C4-2B (cell line): ENCODE results near the gene JAKMIP2.

ENCODE experiments used
- H3K27ac ChIP-seq: fragments of 450-650 bp; 2 replicates; pipeline ENCODE4 v1.5.1; 2017
- ZFX ChIP-seq: fragments of 450-650 bp; IDR thresholded peaks from 2 replicates; pipeline ENCODE4 v1.6.1; 2017
- TF ChIP-seq, protein P1 (sequence below): fragments of 450-650 bp; conservative IDR thresholded peaks from 2 replicates; pipeline ENCODE4 v1.5.1; 2017; ENCODE audit warnings: mild to moderate bottlenecking

The JAKMIP2 gene

DNA sequence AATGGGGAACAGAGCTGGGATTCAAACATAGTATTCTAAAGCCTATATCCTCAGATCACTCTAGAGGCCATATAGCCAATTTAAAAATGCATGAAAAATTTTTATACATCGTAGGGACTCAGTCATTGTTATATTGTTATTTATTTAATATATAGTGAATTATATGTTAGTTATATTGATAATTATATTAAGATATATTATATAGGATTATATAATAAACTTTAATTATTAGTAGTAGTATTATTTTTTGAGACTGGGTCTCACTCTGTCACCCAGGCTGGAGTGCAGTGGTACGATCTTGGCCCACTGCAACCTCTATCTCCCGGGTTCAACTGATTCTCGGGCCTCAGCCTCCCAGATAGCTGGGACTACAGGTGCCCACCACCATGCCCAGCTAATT lies 206.9 kb downstream of the JAKMIP2 start:
- TF ChIP-seq, protein P1, sequence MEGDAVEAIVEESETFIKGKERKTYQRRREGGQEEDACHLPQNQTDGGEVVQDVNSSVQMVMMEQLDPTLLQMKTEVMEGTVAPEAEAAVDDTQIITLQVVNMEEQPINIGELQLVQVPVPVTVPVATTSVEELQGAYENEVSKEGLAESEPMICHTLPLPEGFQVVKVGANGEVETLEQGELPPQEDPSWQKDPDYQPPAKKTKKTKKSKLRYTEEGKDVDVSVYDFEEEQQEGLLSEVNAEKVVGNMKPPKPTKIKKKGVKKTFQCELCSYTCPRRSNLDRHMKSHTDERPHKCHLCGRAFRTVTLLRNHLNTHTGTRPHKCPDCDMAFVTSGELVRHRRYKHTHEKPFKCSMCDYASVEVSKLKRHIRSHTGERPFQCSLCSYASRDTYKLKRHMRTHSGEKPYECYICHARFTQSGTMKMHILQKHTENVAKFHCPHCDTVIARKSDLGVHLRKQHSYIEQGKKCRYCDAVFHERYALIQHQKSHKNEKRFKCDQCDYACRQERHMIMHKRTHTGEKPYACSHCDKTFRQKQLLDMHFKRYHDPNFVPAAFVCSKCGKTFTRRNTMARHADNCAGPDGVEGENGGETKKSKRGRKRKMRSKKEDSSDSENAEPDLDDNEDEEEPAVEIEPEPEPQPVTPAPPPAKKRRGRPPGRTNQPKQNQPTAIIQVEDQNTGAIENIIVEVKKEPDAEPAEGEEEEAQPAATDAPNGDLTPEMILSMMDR, result no peak
- no peak for TF ChIP-seq ZFX
- H3K27ac ChIP-seq, result no peak overlapping the region

DNA sequence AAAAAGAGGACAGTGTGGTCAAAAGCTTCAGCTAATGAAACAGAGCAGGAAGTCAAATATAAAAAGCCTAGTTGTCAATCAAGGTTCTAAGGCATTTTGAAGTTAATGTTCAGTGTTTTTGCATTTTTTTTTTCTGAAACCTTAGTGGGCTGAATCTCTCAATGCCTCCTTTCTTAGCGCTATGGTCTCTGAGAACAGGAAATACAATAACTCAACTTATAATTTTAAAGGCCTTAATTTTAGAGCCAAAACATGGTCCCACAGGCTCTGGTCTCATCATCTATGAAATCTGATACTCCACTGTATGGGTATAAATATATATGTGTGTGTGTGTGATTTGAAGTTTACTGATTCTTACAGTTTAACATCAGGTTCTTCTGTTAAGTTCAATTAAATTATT lies 209.3 kb downstream of the JAKMIP2 start:
- H3K27ac ChIP-seq, result no peak overlapping the region

DNA sequence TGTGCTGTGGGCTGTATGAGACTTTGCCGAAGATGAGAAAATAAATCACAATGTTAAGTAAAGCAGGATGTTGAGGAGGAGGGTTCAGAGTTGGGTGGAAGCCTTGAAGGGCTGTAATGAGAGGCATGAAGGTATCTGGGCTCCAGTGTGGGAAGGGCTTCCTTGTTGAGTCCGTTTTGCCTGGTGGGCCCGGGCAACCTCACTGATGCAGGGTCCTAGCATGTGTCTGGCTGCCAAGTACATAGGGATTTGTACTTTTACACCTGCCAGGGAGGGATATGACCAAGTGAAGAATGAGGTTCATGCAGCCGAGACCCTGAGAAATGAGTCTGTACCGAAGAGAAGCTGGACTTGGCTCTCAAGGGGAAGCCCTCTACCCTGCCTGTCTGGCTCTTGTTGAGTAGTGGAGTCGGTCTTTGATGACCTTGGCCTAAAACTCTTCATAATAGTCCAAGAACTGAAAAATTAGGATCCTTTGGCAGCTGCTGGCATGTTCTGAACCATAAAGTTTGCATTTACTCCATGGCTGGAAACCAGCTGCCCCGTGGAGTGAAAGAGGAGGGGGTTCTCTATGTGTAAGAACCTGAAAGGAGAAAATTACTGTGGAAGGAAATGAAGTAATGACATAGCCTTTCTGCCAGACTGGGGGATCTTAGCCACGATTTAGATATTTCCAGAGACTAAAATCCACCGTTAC lies 213.7 kb downstream of the JAKMIP2 start:
- TF ChIP-seq ZFX, result no peak
- TF ChIP-seq, protein P1, result no peak
- no peak overlapping the region for H3K27ac ChIP-seq

More for the DNA sequence above, 209.3 kb downstream of the JAKMIP2 start:
- TF ChIP-seq, protein P1, result no peak

DNA sequence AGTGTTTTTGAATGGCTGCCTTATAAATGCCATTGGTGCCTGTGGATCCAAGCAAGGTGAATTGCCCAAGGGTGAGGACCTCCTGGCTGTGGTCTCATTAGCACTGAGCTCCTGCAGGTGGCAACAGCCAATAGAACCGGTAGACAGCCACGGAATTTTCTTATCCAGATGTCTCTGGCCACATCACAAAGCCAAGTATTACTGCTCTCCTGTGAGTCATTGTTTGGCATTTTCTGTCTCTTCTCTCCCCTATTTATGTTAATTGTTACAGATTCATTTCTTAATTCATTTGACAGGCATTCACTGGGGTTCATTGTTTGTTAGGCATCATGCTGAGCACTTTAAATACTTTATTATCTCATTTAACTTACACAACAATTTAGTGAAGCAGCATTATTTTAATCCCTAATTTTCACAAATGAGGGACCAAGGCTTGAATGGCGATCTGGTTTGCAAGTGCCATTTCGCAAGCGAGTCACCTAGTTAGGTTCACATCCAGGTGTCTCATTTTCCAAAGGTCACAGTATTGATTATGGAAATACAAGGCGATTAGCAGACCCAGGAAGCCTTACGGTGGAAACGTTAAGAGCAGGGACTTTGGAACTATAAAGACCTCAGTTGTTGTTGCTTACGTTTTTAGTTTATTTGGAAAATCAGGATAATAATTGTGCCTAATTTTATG lies 214.5 kb downstream of the JAKMIP2 start:
- TF ChIP-seq, protein P1, result no peak
- TF ChIP-seq ZFX, result no peak
- H3K27ac ChIP-seq, result no peak overlapping the region

DNA sequence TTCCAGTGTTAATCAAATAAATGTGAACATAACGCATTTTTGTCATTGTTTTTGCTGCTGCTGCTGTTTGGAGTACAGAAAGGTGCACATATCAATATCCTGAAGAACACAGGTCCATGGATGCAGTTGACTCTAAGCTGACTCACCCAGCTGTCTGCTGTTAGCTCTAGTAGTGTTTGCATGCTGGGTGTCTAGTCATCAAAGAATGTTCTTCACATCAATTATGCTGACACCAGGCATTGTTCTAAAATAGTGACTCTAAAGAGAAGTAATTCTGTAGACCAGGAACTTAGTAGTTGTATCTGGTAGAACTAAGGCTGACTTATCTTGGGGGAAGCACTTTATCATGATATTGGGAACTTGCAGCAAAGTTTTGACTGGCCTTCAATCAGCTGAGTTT lies 217.0 kb downstream of the JAKMIP2 start:
- TF ChIP-seq, protein P1, result no peak
- TF ChIP-seq ZFX, result no peak
- no peak overlapping the region for H3K27ac ChIP-seq

DNA sequence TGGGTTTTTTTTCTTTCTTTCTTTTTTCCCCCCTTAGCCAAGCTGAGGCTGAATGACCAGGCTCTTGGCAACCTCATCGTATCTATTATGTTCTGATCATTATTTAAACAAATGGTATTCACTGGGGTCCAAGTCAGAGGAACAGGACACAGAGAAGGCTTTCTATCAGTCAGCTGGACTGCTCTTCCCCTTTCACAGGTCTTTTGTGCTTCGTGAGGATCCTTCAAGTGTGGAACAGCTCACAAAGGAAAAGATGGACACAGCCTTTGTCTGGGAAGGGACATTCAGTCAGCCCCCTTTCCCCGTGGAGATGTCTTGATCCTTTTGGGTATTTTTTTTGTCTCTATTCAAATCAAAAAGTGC lies 218.4 kb downstream of the JAKMIP2 start:
- no peak overlapping the region for H3K27ac ChIP-seq
- no peak for TF ChIP-seq ZFX
- TF ChIP-seq, protein P1, result no peak

DNA sequence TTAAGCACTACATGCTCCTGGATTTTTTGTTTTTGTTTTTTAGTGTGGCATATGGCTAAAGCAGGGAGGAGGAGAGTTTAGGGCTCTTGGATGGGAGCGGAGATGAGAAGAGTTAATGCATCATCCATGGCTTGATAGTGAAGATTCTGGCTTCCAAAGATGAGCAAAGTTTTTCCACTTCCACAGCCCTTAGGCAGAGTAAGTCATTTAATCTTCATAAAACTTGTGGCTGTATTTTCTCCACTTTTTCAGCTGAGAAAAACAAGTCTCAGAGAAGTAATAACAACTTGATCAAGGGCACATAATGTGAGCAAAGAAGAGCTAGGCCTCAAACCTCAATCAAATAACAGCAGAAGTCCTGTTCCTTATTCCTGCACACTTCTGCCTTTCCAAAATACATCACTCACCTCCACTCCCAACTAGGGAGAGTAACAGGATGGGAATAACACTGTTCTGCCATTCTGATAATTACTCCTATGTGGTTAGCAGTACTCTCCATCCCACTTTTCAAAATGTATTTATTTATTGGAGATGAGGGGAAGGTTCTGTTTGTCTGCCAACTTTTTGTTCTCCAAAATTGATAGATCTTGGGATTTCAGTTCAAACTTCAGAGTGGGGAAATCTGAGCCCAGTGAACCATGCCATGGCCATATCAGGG lies 218.9 kb downstream of the JAKMIP2 start:
- H3K27ac ChIP-seq, result no peak overlapping the region
- TF ChIP-seq, protein P1, result no peak
- TF ChIP-seq ZFX, result no peak
